ENCODE measurements around the gene COX7C. TPM values are rescaled to one million over a fixed set of nuclear protein-coding genes. Genes with fewer than 3 reads are reported as not detected.
"Not testable (repeated sequence)": the region's sequence is repeated elsewhere in the genome, so short reads cannot be mapped to it uniquely, and the experiment has no call there.

The COX7C gene, protein sequence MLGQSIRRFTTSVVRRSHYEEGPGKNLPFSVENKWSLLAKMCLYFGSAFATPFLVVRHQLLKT
- total RNA-seq (ENCODE audit: low replicate concordance): 90.6 and 265 TPM in 2 replicates

DNA sequence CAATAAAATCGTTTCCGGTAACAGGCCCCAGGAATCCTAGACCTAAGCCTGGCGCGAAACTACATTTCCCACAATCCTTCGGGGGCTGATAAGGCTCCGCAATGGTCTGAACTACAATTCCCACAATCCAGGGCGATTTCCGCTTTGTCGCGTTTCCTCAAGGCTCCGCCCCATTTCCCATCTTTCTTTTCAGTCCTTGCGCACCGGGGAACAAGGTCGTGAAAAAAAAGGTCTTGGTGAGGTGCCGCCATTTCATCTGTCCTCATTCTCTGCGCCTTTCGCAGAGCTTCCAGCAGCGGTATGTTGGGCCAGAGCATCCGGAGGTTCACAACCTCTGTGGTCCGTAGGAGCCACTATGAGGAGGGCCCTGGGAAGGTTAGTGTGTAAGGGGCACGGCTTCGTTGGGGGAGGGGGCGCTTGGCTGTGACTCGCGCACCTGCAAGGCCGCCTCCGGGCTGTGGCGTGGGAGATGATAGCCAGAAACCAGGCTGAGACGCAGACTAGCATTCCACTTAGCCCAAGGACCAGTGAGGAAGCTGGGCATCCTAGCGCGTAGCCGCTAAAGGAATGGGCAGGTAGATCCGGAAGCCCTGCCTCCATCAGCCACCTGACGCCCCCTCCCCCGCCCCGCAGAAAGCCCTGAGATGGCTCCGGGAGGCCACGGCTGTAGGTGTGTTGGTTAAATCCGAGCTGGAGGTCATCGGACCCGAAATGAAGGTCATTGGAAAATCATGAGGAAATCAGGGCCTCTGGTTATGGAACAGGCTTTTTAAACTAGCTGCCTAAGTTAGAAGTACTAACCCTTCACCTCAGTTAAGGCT lies at the start of gene COX7C:
Gene COX7C (plus strand): TSS at position 186 of the 821 bp plus-strand sequence. CDS start 115 bp downstream, at position 301.
- no peak for TF ChIP-seq CTCF (IDR thresholded peaks at IDR 0.05; ENCODE audit: insufficient read depth, low read length)
- DNase-seq (ENCODE audit: low read depth): peak; percentile 97
- H3K4me3 ChIP-seq (ENCODE audit: low read depth, low read length): peak within 1 kb of the TSS; percentile 99

DNA sequence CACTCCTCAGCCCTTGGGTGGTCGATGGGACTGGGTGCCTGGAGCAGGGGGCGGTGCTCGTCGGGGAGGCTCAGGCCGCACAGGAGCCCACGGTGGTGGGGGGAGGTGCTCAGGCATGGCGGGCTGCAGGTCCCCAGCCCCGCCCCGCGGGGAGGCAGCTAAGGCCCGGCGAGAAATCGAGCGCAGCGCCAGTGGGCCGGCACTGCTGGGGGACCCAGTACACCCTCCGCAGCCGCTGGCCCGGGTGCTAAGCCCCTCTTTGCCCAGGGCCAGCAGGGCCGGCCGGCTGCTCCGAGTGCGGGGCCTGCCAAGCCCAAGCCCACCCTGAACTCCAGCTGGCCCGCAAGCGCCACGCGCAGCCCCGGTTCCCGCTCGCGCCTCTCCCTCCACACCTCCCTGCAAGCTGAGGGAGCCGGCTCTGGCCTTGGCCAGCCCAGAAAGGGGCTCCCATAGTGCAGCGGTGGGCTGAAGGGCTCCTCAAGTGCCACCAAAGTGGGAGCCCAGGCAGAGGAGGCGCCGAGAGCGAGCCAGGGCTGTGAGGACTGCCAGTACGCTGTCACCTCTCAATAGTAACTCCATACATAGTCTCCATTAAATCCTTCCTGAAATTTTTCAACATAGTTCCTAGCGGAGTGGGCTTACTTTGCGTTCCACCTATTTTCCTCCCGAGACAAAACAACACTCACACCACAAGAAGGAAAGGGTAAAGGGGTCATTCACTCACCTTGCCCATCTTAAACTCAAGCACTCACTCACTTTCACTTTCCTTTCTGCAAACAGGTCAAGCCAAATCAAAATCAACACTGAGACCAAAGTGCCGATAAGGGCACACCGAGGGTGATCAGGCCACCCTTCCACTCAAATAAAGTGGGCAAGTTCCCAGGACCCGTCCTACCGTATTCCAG lies 48.0 kb upstream of the COX7C start:
- not testable (repeated sequence) for H3K4me3 ChIP-seq (ENCODE audit: low read depth, low read length)

DNA sequence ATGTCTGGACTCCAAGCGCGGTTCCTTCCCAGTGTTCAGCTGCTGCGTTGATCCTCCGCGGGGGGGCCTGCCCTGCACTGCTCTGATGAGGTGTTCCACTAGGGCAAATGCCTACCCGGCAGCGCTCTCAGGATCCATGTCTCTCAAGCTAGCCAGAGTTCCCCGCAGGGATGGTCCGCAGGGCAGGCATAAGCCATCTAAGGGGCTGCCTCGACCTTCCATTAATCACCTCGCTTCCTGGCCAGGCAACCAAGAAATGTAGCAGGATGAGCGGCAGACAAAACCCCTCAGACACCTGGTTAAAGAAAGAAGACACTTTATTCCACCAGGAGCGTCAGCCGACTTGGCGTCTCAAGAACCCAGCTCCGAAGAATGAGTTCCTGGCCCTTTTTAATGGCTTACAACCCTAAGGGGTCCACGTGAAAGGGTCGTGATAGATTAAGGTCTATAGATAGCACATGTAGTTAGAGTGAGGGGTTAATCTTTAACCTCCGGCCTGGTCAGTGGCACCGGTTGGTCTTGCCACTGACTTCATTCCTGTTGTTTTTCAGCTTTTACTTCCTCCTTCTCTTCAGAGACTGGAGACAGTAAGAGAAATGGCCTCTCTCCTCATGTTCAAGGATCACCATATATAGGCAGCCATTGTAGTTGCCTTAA lies 47.2 kb upstream of the COX7C start:
- TF ChIP-seq CTCF (IDR thresholded peaks at IDR 0.05; ENCODE audit: insufficient read depth, low read length): no peak
- no peak for DNase-seq (ENCODE audit: low read depth)
- no peak overlapping the region for H3K4me3 ChIP-seq (ENCODE audit: low read depth, low read length)

More for the DNA sequence above, 48.0 kb upstream of the COX7C start:
- not testable (repeated sequence) for DNase-seq (ENCODE audit: low read depth)

- H3K4me3 ChIP-seq (ENCODE audit: low read depth, low read length); DNase-seq (ENCODE audit: low read depth): not testable (repeated sequence)
Measured at GRCh38 chr5:86571109-86571508, 46.6 kb upstream of the COX7C start.

GRCh38 chr5:86572825-86573517 lies 44.8 kb upstream of the COX7C start:
- no peak for TF ChIP-seq CTCF (IDR thresholded peaks at IDR 0.05; ENCODE audit: insufficient read depth, low read length)
- no peak overlapping the region for H3K4me3 ChIP-seq (ENCODE audit: low read depth, low read length)
- DNase-seq (ENCODE audit: low read depth): no peak

DNA sequence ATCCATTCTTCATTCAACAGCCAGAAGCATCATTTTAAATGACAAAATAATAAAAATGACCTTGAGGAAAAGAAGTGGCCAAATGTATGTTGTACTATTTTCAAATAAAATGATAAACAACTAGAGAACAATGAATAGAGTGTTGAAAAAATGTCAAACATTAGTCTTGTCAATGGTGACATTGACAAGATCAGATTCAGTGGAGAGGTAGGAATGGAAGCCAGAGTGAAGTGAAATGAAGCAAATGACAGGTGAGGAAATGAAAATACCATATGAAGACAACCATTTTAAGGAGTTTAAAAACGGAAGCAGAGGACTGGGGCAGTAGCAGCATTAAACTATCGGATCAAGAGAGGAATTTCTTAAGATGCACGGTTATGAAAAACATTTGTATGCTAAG lies 38.2 kb upstream of the COX7C start:
- no peak overlapping the region for H3K4me3 ChIP-seq (ENCODE audit: low read depth, low read length)
- DNase-seq (ENCODE audit: low read depth): no peak

More for the DNA sequence above, 38.2 kb upstream of the COX7C start:
- no peak for TF ChIP-seq CTCF (IDR thresholded peaks at IDR 0.05; ENCODE audit: insufficient read depth, low read length)

Data from fibroblast of the aortic adventitia (primary cell).